Neuronal stem cell (in vitro differentiated cells): Measurements from ENCODE around the gene ZFYVE9.

ENCODE experiments used
- DNase-seq: peaks from one replicate; pipeline ENCODE4 v3.0.0-alpha.2; 2013; ENCODE audit warnings: low spot score
- H2AFZ ChIP-seq: one replicate; pipeline ENCODE4 v1.6.1; 2013; ENCODE audit warnings: mild to moderate bottlenecking, low read length, inconsistent platforms
- H2AK5ac ChIP-seq: 2 replicates; pipeline ENCODE4 v1.6.1; 2013; ENCODE audit warnings: low read depth, mild to moderate bottlenecking, inconsistent platforms, low read length, moderate library complexity, mixed read lengths
- H2BK120ac ChIP-seq: 2 replicates; pipeline ENCODE4 v1.6.1; 2013; ENCODE audit warnings: low read depth, mild to moderate bottlenecking, inconsistent platforms, low read length, moderate library complexity, mixed read lengths
- H2BK12ac ChIP-seq: one replicate; pipeline ENCODE4 v1.6.1; 2013; ENCODE audit warnings: low read length, inconsistent platforms
- H2BK15ac ChIP-seq: 2 replicates; pipeline ENCODE4 v1.6.1; 2013; ENCODE audit warnings: mild to moderate bottlenecking, low read length, inconsistent platforms, mixed read lengths
- H2BK5ac ChIP-seq: one replicate; pipeline ENCODE4 v1.6.1; 2013; ENCODE audit warnings: inconsistent platforms, mild to moderate bottlenecking, low read length, moderate library complexity
- H3K14ac ChIP-seq: one replicate; pipeline ENCODE4 v1.6.1; 2013; ENCODE audit warnings: low read length, inconsistent platforms
- H3K18ac ChIP-seq: 2 replicates; pipeline ENCODE4 v1.6.1; 2013; ENCODE audit warnings: low read length, inconsistent platforms
- H3K23ac ChIP-seq: 2 replicates; pipeline ENCODE4 v1.6.1; 2013; ENCODE audit warnings: low read depth, mild to moderate bottlenecking, mixed read lengths, low read length, inconsistent platforms; ENCODE audit not compliant: poor library complexity
- H3K27ac ChIP-seq: replicated peaks from 3 replicates; pipeline ENCODE4 v1.5.1; 2013; ENCODE audit warnings: low read length, inconsistent platforms
- H3K27me3 ChIP-seq, 3 experiments: 2 replicates each; pipeline ENCODE4 v1.6.1; 2013; ENCODE audit warnings: low read length in 3 of 3, mild to moderate bottlenecking in 2 of 3, inconsistent platforms in 1 of 3, low read depth in 1 of 3, mixed read lengths in 1 of 3, moderate library complexity in 1 of 3; ENCODE audit not compliant: control insufficient read depth in 3 of 3, insufficient read depth in 3 of 3
- H3K36me3 ChIP-seq, 2 donors: replicated peaks in 1 of 2; 2 replicates each; pipeline ENCODE4 v1.6.1; 2013; ENCODE audit warnings: low read length in 2 of 2; ENCODE audit not compliant: control insufficient read depth in 2 of 2, insufficient read depth in 2 of 2
- H3K4ac ChIP-seq: 2 replicates; pipeline ENCODE4 v1.6.1; 2013; ENCODE audit warnings: inconsistent platforms, mild to moderate bottlenecking, low read length, moderate library complexity
- H3K4me1 ChIP-seq, 2 donors: 1 replicate in 1 of 2; 2 replicates in 1 of 2; pipeline ENCODE4 v1.6.1; 2013; ENCODE audit warnings: low read length in 2 of 2, low read depth in 1 of 2; ENCODE audit not compliant: control insufficient read depth in 2 of 2, insufficient read depth in 1 of 2
- H3K4me2 ChIP-seq: one replicate; pipeline ENCODE4 v1.6.1; 2013; ENCODE audit warnings: mild to moderate bottlenecking, low read length, inconsistent platforms; ENCODE audit not compliant: insufficient read depth, poor library complexity, severe bottlenecking
- H3K4me3 ChIP-seq, 2 donors: 2 replicates each; pipeline ENCODE4 v1.5.1; 2013; ENCODE audit warnings: low read length in 2 of 2, mild to moderate bottlenecking in 2 of 2, inconsistent platforms in 1 of 2, moderate library complexity in 1 of 2
- H3K79me1 ChIP-seq: one replicate; pipeline ENCODE4 v1.6.1; 2013; ENCODE audit warnings: low read depth, mild to moderate bottlenecking, inconsistent platforms, low read length, moderate library complexity
- H3K9ac ChIP-seq: one replicate; pipeline ENCODE4 v1.6.1; 2013; ENCODE audit warnings: mild to moderate bottlenecking, low read depth, low read length, inconsistent platforms; ENCODE audit not compliant: poor library complexity
- H3K9me3 ChIP-seq, 2 donors: replicated peaks in 1 of 2; 2 replicates each; pipeline versions ENCODE3 to v1.6.1; 2013; ENCODE audit warnings: low read length in 2 of 2, mild to moderate bottlenecking in 2 of 2, inconsistent platforms in 1 of 2, low read depth in 1 of 2, mixed read lengths in 1 of 2, moderate library complexity in 1 of 2; ENCODE audit not compliant: control insufficient read depth in 2 of 2, insufficient read depth in 1 of 2
- H4K8ac ChIP-seq: one replicate; pipeline ENCODE4 v1.6.1; 2013; ENCODE audit warnings: low read depth, mild to moderate bottlenecking, inconsistent platforms, low read length, moderate library complexity
- H4K91ac ChIP-seq: one replicate; pipeline ENCODE4 v1.6.1; 2013; ENCODE audit warnings: low read length, low read depth, mild to moderate bottlenecking, inconsistent platforms; ENCODE audit not compliant: poor library complexity
- WGBS, 2 donors: extraction: QIAGEN DNeasy Blood & Tissue Kit; methylation state at CpG; one replicate each; pipeline ENCODE4 v1.1.7; 2013; ENCODE audit warnings: missing lambda C conversion rate in 2 of 2, mixed read lengths in 1 of 2; ENCODE audit not compliant: insufficient read length in 2 of 2, insufficient replicate concordance in 1 of 2; ENCODE audit errors: extremely low coverage in 2 of 2; 5-methylcytosine and 5-hydroxymethylcytosine counted together

The ZFYVE9 gene

GRCh38 chr1:52210044-52210443 lies 68.2 kb downstream of the ZFYVE9 start:
- no peak overlapping the region for H2BK15ac ChIP-seq
- H3K23ac ChIP-seq = no peak overlapping the region
- no peak overlapping the region for H2AK5ac ChIP-seq
- no peak overlapping the region for H4K91ac ChIP-seq
- H3K36me3 ChIP-seq = no peaks in the 10 kb centered on the region
- no peak for DNase-seq
- no peak overlapping the region for H3K4me2 ChIP-seq
- no peaks in the 10 kb centered on the region for H3K9me3 ChIP-seq
- H3K27me3 ChIP-seq = no peaks in the 10 kb centered on the region
- no peak overlapping the region for H3K4ac ChIP-seq
- no peak overlapping the region for H2AFZ ChIP-seq
- H2BK5ac ChIP-seq = no peak overlapping the region
- no peak overlapping the region for H3K14ac ChIP-seq
- no peak overlapping the region for H3K27ac ChIP-seq
- no peaks in the 10 kb centered on the region for H3K4me1 ChIP-seq
- H2BK12ac ChIP-seq = no peak overlapping the region
- H3K4me3 ChIP-seq = no peak overlapping the region
- peaks cover 1% of the 10 kb centered on the region for H3K79me1 ChIP-seq
- no peak overlapping the region for H3K9ac ChIP-seq
- H3K18ac ChIP-seq = no peak overlapping the region
- H2BK120ac ChIP-seq = no peak overlapping the region
- no peak overlapping the region for H4K8ac ChIP-seq
- WGBS, 2 donors = 100% methylated on average over 1 of the region's 3 CpGs

- Histone ChIP-seq H3K36me3 (peaks cover 6 to 17% of the 10 kb centered on the region in 2 donors), H3K79me1 (no peaks in the 10 kb centered on the region), H4K91ac (no peak overlapping the region), H3K23ac (no peak overlapping the region), H2BK5ac (no peak overlapping the region), H2BK15ac (no peak overlapping the region), H3K18ac (no peak overlapping the region), H3K4me2 (no peak overlapping the region), H3K27ac (no peak overlapping the region), H2AK5ac (no peak overlapping the region), H3K14ac (no peak overlapping the region), H3K27me3 (no peaks in the 10 kb centered on the region), H3K9ac (no peak overlapping the region), H3K4me3 (no peak overlapping the region), H4K8ac (no peak overlapping the region), H2BK120ac (no peak overlapping the region), H3K4me1 (no peaks in the 10 kb centered on the region), H3K9me3 (peaks cover 7 to 28% of the 10 kb centered on the region in 2 donors), H3K4ac (no peak overlapping the region), H2AFZ (no peak overlapping the region), H2BK12ac (no peak overlapping the region)
- 100% methylated on average over 1 of the region's 5 CpGs; no CpG with 5 or more reads in 1 of the 2 donors for WGBS, 2 donors
- DNase-seq = no peak
These were observed 75.1 kb downstream of the ZFYVE9 start for GRCh38 chr1:52216907-52217458.

GRCh38 chr1:52225174-52225573 lies 83.3 kb downstream of the ZFYVE9 start:
- Histone ChIP-seq H2AFZ (no peak overlapping the region), H3K79me1 (peaks cover 2% of the 10 kb centered on the region), H3K4me3 (no peak overlapping the region), H3K27ac (no peak overlapping the region), H4K8ac (no peak overlapping the region), H3K9ac (no peak overlapping the region), H2BK120ac (no peak overlapping the region), H2AK5ac (no peak overlapping the region), H3K23ac (no peak overlapping the region), H3K9me3 (peaks cover 9 to 20% of the 10 kb centered on the region in 2 donors), H3K18ac (no peak overlapping the region), H2BK5ac (no peak overlapping the region), H3K36me3 (peaks cover 0 to 2% of the 10 kb centered on the region in 2 donors), H3K4me2 (no peak overlapping the region), H2BK12ac (no peak overlapping the region), H3K27me3 (no peaks in the 10 kb centered on the region), H3K4me1 (peaks cover 0 to 2% of the 10 kb centered on the region in 2 donors), H2BK15ac (no peak overlapping the region), H4K91ac (no peak overlapping the region), H3K4ac (no peak overlapping the region), H3K14ac (no peak overlapping the region)
- DNase-seq = no peak
- WGBS, 2 donors = no CpG with 5 or more reads among the region's 10 CpGs

- Histone ChIP-seq H3K4ac (no peak overlapping the region), H4K8ac (no peak overlapping the region), H3K9me3 (peaks cover 7 to 13% of the 10 kb centered on the region in 2 donors), H3K36me3 (peaks cover 0 to 2% of the 10 kb centered on the region in 2 donors), H2BK12ac (no peak overlapping the region), H2AK5ac (no peak overlapping the region), H3K9ac (no peak overlapping the region), H2BK15ac (no peak overlapping the region), H3K4me3 (no peak overlapping the region), H3K27ac (no peak overlapping the region), H3K4me1 (peaks cover 0 to 2% of the 10 kb centered on the region in 2 donors), H2AFZ (no peak overlapping the region), H3K79me1 (peaks cover 3% of the 10 kb centered on the region), H4K91ac (no peak overlapping the region), H3K23ac (no peak overlapping the region), H3K4me2 (no peak overlapping the region), H2BK120ac (no peak overlapping the region), H3K14ac (no peak overlapping the region), H3K18ac (no peak overlapping the region), H2BK5ac (no peak overlapping the region), H3K27me3 (no peaks in the 10 kb centered on the region)
- DNase-seq = no peak
- WGBS, 2 donors = no CpG with 5 or more reads among the region's 3 CpGs
These were observed 87.6 kb downstream of the ZFYVE9 start for GRCh38 chr1:52229494-52229893.
